SK-N-SH (cell line): Measurements from ENCODE around the gene PERCC1.

Source experiments
- CTCF ChIP-seq: fragments of 200-600 bp; sonication (generic); IDR thresholded peaks from 2 replicates; pipeline ENCODE4 v1.6.1; 2017; ENCODE audit warnings: antibody characterized with exemption, mild to moderate bottlenecking, moderate library complexity
- ELF1 ChIP-seq: IDR thresholded peaks from 2 replicates; pipeline ENCODE4 v1.4.0; 2012
- NFIC ChIP-seq: IDR thresholded peaks from 2 replicates; pipeline ENCODE4 v1.4.0; 2012; ENCODE audit warnings: borderline replicate concordance
- POLR2AphosphoS5 ChIP-seq: IDR thresholded peaks from 2 replicates; pipeline ENCODE4 v1.6.1; 2012; ENCODE audit warnings: low read depth, low read length
- RAD21 ChIP-seq: IDR thresholded peaks from 2 replicates; pipeline ENCODE4 v1.6.1; 2012; ENCODE audit warnings: mild to moderate bottlenecking, low read length
- SIN3A ChIP-seq: IDR thresholded peaks from 2 replicates; pipeline ENCODE4 v1.6.1; 2012; ENCODE audit warnings: low read depth, mild to moderate bottlenecking, low read length, moderate library complexity, borderline replicate concordance
- TCF12 ChIP-seq: IDR thresholded peaks from 2 replicates; pipeline ENCODE4 v1.4.0; 2012

DNA sequence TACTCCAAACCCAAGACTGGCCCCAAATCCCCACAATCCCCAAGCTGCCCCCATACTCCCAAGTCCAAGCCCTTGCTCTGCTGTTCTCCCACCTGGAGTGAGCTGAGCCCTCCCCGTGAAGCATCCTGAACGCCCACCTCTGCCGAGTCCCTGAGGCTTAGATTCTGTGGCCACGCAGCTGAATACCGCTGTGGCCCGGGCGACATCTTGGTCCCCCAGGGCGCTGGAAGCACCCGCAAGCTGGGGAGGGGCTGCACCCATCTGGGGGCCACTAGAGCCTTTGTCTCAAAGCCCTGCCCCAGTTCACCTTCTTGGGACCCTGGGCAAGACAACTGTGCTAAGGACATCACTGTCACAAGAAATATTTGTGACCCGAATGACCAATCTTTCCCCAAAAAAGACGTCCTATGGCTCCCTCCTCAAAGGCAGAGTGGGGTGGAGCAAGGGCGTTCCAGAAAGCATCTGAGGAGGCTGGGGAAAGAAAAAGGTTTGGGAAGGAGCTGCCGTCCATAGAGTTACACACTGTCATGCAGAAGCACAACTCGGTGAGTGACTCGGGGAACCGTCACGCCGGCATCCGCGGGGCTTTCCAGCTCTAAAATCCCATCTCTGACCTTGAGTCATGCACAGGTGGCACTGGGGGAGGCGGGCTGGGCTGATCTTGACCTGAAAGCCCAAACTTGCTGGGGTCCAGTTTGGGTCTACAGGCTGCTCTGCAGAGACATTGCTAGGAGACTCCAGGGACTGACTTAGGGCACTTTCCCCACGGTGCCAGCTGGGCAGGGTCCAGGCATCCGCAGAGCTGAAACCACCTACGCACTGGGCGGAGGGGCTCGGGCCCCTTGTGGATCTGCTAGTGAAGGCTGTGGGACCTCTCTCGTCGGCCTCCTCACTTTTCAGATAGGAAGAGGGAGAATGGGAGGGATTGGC is 51.3 kb downstream of the PERCC1 start:
- no peak for TF ChIP-seq NFIC
- TF ChIP-seq CTCF = no peak
- no peak for TF ChIP-seq SIN3A
- no peak for TF ChIP-seq POLR2AphosphoS5
- no peak for TF ChIP-seq TCF12
- TF ChIP-seq RAD21 = no peak
- no peak for TF ChIP-seq ELF1
